GM12873 (cell line): ENCODE measurements around the gene BTBD2.

Experiments used
- TF ChIP-seq, protein P1 (sequence below): IDR thresholded peaks from 2 replicates; pipeline ENCODE4 v1.5.1; 2012; ENCODE audit warnings: low read depth, mild to moderate bottlenecking, moderate library complexity, low read length, control low read depth; ENCODE audit not compliant: insufficient read depth; ENCODE audit errors: missing control alignments

Gene BTBD2

DNA sequence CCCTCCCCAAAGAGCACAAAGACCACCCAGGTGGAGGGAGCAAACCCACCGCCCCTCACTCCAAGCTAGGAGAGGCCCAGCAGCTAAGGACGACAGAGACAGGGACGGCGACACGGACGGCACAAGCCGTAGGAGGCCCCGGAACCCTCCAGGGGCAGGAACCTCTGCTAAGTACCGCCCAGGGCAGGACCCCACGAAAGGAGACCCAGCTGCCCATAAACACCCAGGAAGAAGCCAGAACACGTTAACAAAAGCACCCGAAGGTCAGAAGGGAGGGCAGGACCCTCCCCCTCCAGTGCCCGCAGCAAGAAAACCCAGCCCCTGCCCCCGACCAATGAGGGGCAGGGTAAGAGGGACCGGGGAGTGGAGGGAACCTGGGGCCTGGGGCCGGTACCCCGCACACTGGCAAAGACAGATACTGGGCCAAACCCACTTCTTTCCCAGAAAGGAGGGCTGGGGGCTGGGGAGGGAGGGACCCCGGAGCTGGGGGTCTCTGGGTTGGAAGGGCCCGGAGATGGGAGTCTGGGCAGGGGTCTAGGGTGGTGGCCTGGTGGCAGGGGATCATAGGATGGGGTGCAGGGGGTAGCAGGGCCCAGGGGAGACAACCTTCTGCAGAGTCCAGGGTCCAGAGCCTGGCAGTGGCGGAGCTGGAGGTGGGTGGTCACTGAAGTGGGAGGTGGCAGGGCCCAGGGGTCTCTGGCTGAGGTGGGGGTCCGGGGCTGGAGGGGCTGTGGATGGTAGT is 2.4 kb downstream of the BTBD2 start:
- TF ChIP-seq, protein P1, sequence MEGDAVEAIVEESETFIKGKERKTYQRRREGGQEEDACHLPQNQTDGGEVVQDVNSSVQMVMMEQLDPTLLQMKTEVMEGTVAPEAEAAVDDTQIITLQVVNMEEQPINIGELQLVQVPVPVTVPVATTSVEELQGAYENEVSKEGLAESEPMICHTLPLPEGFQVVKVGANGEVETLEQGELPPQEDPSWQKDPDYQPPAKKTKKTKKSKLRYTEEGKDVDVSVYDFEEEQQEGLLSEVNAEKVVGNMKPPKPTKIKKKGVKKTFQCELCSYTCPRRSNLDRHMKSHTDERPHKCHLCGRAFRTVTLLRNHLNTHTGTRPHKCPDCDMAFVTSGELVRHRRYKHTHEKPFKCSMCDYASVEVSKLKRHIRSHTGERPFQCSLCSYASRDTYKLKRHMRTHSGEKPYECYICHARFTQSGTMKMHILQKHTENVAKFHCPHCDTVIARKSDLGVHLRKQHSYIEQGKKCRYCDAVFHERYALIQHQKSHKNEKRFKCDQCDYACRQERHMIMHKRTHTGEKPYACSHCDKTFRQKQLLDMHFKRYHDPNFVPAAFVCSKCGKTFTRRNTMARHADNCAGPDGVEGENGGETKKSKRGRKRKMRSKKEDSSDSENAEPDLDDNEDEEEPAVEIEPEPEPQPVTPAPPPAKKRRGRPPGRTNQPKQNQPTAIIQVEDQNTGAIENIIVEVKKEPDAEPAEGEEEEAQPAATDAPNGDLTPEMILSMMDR = no peak

DNA sequence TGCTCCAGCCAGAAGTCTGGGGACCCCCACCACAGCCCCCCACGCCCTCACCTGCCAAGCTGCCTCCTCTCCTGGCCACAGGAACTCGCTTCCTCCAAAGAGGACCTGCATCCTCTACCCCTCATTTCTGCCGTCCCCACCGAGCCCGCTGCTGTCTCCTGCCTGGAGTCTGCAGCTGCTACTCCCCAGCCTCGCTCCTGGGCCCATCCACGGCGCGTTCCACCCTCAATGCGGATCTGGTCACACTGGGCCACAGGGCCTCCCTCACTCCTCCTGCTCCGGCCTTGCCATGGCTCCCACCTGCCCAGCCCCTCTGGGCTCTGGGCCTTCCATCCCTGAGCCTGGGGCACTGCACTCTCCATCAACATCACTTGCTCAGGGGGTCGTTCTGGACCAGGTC is 4.3 kb downstream of the BTBD2 start:
- TF ChIP-seq, protein P1 = no peak

DNA sequence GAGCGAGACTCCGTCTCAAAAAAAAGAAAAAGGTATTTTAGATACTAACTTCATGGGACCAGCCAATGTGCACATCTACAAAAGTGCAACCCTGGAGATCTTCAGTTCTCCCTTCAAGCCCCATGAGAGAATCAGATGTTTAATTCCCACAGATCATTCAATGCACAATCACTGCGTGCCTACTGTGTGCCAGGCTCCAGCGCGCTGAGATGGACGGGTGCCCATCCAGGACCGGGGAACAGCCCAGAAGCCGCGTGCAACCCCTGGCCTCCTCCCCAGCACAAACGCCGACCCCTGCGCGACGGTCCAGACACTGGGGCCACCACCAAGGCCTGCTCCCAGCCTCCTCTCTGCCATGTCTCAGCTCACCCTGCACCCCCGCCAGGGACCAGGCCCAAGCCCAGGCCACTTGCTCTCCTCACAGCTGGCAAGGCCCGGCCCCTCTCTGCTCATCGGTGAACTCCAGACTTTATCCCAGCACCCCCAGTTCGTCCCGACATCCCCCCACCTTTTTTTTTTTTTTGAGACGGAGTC is 5.3 kb downstream of the BTBD2 start:
- TF ChIP-seq, protein P1 = no peak

DNA sequence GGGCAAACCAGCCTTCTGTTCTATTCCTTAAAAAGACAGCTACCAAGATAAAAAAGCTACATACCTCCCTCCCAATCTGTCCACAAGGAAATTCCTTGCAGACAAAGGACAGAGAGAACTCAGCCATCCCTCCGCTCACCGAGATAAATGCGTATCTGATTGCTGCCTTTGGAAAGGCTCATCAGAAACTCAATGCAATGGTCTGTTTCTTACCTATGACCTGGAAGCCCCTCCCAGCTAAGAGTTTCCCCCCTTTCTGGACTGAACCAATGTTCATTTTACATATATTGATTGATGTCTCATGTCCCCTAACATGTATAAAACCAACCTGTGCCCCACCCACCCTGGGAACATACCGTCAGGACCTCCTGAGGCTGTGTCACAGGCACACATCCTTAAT is 11.6 kb downstream of the BTBD2 start:
- TF ChIP-seq, protein P1 = no peak

DNA sequence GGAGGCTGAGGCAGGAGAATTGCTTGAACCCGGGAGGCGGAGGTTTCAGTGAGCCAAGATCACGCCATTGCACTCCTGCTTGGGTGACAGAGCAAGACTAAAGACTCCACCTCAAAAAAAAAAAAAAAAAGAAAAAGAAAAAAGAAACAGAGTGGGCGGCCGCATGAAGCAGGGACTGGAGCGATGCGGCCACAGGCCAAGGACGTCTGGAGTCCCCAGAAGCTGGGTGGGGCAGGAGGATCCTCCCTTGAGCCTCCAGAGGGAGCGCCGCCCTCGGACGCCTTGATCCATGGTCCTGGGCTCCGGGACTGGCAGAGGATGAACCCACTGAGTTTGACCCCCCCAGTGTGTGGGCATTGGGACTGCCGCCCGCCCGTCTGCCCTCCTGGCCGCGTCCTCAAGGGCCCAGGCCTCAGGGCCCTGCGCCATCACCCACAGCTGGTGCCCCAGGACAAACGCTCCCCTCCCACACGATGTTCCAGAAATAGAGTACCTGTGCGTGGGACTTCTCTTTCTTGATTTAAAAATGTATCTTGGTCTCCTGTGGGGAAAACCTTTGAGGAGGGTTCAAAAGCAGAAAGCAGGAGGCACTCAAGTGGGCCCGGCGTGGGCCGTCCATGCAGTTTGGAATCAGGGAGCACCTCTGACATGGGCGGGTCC is 15.5 kb downstream of the BTBD2 start:
- TF ChIP-seq, protein P1 = no peak

DNA sequence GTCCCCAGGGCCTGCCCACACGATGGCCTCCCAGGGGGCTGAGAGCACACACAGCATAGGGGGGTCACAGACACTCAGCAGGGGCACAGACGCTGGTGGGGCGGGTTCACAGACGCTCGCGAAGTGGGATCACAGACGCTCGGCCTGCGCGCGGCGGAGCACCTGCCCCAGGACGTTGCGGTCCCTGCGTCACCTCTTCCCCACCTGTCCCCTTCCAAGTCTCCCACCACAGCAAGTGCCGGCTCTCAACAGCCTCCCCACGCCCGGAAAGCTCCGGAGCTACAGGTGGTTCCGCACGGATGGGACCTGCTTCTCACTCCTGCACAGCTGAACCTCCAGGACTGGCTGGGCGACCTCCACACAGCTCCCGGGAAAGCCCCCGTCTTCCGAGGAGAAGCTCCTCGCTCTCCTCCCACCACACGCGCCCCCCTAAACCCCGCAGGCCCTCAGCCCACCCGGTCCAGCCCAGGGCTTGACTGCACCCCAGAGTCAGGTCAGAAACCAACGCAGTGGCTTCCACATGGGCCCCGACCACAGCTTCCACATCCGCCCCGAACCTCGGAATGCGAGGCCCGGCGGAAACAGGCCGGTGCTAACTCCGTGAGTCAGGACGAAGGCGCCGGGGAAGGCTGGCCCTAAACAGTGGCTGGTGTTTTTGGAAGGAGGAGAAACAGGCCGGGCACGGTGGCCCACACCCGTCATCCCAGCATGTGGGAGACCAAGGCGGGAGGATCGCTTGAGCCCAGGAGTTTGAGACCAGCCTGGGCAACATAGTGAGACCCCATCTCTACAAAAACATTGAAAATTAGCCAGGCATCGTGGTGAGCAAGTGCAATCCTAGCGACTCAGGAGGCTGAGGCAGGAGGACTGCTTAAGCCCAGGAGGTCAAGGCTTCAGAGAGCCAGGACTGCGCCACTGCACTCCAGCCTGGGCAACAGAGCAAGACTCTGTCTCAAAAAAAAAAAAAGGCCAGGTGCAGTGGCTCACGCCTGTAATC is 16.5 kb downstream of the BTBD2 start:
- TF ChIP-seq, protein P1 = no peak
